NOMO-1 (cell line): ENCODE results near the gene SCARB1.

Experiments used
- DNase-seq, 2 experiments: peaks; one replicate each; lab custom pipeline; 2025; ENCODE audit not compliant: unreplicated experiment in 2 of 2; lab: John Stamatoyannopoulos, UW

Gene SCARB1

DNA sequence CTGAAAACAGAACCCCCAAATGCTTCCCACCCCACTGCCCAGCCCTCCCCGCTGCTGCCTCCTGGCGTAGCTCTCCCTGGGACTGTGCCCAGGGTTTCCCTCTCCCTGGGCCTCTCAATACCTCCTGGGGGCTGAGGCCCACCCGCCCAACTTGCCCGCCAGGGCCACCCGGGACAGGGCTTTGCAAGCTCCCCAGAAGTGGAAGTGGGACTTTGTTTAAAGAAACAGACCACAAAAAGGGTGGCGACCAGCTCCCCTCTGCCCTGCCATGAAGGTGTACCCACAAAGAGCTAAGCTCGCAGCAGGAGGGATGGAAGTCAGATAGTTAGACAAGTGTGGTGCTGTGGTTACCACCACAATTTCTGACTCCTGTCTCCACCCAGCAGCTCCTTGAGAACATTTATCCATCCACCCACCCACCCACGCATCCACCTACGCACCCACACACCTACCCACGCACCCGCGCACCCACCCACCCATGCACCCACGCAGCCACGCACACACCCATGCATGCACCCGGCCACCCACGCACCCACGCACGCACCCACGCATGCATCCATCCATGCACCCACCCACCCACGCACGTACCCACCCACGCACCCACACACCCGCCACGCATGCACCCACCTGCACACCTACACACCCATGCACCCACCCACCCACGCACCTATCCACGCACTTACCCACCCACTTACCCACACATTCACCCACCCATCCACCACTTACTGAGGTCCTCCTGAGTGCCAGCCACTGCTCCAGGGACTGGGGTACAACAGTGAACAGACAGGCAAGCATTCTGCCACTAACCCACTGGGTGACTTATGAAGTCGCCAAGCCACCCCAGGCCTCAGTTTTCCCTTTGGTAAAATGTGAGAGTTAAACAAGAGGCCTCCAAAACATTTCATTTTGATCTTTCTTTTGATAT, 127.3 kb downstream of the SCARB1 start:
- DNase-seq = no peak

DNA sequence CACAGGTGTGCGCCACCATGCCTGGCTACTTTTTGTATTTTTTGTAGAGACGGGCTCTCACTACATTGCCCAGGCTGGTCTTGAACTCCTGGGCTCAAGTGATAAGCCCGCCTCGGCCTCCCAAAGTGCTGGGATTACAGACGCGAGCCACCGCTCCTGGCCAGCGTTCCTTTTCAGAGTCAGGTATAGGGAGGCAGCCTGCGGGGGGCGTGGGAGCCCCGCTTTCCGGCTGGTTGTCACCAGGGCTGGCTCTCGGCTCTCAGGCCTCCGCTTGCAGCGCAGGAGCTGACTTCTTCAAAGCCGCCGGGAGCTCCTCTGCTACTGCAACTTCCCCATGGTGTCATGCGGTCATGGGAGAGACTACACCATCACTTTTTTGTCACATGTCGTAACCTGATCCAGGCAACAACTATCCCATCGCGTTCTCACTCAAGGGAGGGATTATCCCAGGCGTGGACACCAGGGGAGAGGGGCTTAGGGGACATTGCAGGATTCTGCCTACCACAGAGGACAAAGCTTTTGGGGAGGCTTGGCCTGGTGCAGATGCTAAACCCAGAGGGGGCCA, 129.4 kb downstream of the SCARB1 start:
- DNase-seq = peak; percentile 62 to 88

GRCh38 chr12:124733086-124733485, 130.6 kb downstream of the SCARB1 start:
- no peak for DNase-seq

DNA sequence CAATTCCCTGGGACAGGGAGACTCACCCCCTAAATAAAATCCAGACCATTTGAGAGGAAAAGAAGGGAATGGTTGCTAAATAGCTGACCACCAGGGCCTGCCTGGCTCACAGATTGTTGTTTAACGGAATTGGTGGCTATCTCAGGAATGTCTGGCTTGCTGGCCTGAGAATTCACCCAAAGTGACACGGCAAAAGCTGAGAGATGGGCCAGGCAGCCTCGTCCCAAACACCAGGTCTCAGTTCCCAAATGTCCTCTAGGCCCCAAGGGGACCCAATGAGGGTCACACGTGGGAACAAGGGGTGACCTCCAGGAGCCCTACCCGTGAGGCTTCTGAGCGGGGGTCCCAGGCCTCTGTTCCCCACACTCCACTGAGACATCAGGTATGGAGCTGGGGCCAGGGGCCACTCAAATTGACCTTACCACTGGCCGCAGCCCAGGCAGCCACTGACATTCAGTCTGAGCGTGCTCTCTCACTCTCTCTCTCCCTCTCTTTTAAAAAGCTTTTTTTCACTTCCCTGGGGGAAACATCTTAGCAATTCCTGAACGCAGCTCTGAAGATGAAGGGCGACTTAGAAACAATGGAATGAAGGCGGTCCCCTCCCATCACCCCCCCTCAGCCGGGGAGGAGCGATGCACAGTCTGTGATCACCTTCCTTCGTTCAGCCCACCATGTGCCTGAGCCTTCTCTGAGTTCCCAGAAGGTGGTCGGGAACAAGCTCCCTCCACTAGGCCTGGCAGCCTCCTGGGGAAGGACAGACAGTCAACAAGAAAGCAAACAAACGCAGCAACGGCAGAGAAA, 131.2 kb downstream of the SCARB1 start:
- no peak for DNase-seq

DNA sequence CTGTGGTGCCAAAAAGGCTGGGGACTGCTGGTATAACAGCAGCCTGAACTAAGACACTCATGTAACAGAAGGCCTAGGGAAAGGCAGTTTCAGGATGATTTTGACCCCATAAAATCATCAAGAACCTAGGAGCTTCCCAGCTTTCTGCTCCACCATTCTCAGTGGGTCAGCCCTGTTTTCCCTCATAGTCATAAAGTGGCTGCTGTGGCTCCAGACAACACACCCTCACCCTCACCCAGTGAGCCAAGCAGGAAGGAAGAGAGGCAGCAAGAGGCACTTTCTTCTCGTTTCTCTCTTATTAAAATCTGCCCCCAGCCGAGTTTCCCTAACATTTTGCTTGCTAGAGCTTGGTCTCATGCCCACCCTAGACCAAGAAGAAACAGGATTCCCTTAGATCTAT, 131.8 kb downstream of the SCARB1 start:
- no peak for DNase-seq

DNA sequence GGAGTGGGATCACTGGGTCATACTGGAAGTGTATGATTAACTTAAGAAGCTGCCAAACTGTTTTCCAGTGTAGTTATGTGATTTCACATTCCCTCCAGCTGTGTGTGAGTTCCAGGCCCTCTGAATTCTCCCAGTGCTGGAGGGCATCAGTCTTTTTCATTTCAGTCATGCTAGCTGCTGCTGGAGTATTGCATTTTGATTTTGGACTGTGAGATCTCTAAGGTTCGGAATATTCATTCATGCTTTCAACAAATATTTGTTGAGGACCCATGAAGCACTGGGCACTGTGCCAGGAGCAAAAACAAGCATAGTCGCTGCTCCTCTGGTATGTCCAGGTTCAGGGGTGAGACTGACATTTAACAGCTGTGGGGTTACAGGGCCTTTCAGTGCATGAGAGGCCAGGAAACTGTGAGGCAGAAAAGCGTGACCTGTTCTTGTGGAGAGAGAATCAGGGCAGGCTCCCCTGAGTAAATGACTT, 133.2 kb downstream of the SCARB1 start:
- DNase-seq = no peak

DNA sequence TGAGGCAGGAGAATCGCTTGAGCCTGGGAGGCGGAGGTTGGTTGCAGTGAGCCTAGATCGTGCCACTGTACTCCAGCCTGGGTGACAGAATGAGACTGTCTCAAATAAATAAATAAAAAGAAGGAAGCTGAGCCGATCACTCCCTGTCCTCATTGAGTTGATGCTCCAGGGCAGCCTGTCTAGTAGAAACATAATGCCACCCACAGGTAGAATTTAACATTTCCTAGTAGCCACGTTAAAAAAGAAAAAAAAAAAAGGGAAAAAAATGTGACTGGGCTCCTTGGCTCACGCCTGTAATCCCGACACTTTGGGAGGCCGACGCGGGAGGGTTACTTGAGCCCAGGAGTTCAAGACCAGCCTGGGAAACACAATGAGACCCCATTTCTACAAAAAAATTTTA, 135.7 kb downstream of the SCARB1 start:
- DNase-seq = no peak

GRCh38 chr12:124727264-124727800, 136.3 kb downstream of the SCARB1 start:
- peak; percentile 98 for DNase-seq
